Activated CD8-positive, alpha-beta memory T cell treated with anti-CD3 and anti-CD28 coated beads, Interleukin-2, amount 50 U/mL, for 24 hours (primary cell): Measurements from ENCODE around the gene TRABD2A.

Source experiments
- DNase-seq: peaks from one replicate; pipeline ENCODE4 v3.0.0-alpha.2; 2020; ENCODE audit errors: extremely low read depth

Gene TRABD2A

DNA sequence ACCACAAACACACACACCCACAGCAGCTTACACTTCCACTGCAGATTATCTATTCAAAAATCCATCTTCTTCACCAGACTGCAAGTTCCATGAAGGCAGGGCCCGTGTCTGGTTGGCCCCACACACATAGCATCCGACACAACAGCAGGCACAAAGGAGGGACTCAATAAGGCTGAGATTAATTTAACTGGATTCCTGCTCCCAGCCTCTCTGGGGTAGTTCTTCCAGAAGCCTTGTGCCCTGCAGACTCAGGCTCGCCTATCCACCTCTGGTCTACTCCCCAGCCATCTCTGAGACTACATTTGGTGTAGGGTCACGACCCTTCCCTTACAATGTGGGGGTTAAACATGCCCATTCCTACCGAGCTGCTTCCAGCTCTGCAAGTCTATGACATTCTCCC, 57.7 kb downstream of the TRABD2A start:
- DNase-seq, result no peak

DNA sequence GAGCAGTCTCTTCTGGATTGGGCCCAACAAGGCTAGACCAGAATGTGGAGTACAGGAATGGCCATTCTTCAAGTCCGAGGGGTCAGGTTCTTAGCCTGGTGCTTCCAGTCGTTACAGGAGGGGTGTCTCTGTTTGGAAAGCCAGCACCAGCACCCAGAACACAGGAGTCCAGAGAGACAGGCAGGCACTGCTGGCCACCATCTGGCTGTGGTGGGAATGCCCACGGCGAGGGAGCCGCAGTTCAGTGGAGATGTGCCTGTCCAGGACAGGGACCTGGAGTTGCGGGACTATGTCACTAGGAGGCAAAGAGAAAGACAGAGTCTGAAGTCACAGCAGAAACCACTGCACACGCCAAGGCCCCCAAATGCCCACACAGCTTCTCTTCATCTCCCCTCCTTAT, 59.1 kb downstream of the TRABD2A start:
- no peak for DNase-seq

DNA sequence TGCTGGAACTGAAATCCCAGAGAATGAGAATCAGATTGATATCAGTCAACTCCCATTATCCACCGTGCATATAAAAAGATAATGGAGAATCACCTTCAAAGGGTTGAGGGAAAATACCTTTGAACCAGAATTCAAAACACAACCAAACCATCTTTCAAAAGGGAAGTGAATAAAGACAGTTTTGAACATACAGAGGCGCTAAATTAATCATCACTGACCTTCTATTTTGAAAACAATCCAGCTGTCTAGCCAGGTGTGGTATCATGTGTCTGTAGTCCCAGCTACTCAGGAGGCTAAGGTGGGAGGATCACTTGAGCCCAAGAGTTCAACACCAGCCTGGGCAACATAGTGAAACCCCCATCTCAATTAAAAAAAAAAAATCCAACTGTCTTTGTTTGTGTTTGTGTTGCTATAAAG, 63.6 kb downstream of the TRABD2A start:
- DNase-seq, result no peak

DNA sequence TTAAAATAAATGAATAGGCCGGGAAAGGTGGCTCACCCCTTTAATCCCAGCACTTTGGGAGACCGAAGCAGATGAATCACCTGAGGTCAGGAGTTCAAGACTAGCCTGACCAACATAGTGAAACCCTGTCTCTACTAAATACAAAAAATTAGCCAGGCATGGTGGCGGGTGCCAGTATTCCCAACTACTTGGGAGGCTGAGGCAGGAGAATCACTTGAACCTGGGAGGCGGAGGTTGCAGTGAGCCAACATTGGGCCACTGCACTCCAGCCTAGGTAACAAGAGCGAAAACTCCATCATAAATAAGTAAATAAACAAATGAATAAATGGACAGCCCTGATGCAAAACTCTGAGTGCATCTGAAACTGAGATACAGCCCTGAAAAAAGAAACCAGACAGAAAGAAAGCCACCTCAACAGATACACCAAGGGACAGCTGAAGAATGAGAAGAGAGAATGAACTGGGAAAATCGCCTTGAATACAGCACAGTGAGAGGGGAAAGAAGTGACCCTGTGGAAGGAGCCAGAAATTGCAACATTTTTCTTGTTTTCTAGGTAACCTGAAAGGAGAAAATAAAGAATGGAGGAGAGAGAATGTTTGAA, 64.4 kb downstream of the TRABD2A start:
- no peak for DNase-seq

DNA sequence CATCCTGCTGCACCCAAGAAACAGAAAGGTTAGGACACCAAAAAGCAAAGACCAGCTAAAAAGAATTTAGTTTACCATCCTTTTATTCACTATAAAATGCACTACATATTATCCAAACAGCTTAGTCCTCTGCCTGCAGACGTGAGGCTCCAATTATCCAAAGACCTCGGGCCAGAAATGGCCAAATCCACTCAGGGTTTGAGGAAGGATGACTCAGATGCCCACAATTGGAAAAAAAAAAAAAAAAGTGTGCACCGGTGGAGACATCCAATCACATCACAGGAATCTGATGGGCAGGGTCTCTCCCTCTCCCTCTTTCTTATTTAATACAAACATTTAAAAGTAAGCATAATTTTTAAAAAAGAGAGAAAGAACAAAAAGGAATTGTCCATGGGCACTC, 65.7 kb downstream of the TRABD2A start:
- DNase-seq, result no peak

DNA sequence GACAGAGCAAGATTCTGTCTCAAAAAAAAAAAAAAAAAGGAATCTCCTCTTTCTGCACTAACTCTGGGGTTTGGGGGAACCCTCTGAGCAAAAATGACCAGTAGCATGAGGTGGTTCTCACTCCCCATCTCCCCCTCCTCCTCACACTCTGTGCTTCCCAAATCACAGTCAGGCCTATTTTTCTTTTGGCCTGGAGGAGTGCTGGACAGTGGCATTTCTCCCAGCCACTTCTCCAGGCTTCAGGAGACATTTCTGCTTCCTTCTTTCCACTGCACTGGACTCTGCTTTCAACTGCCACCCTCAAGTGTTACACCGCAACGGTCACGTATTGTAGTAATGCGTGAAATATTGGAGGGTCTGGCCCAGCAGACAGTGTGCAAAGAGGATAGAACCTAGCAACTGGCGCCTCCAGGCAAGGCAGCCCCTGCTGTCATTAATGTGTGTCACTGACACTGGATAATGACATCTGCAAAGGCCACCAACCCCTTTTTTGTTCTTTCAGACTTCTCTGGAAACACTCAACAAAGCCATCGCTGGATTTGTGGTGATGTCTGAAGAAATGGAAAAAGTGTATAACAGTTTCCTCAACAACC, 68.9 kb downstream of the TRABD2A start:
- no peak for DNase-seq

DNA sequence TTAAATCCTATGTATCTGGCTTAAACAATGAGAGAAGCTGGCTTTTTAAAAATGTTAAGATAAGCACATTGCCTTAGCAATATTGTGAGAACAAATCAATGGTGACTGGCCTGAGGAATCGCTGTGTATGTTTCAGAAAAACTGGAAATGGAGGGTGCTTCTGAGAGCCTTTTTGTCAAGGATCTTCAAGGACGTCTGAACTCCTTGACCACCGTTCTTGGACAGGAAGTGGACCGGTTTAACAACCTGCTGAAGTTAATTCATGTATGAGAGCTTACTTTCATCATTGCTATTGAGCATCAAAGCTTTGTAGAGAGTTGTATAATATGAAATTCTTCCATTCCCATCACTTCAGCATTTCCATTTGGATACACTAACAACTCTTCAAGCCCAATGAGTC, 72.6 kb downstream of the TRABD2A start:
- no peak for DNase-seq

DNA sequence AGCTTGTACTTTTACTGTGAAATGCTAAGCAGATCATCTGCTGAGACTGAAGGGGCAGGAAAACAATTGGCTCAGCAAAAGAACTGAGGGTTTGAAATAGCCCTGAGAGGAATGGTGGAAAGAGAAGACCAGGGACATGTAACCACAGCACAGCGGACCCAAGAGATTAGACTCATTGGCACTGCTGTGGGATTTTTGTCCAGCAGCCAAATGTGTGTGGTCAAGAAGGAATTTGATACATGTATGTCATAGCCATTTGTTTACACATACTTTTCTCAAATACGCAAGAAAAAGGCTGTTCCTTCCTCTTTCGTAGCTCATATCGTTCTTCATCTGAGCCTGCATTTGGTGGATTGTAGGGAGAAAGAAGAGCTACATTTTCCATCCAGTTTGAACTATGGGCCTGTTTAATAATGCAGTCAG, 73.8 kb downstream of the TRABD2A start:
- no peak for DNase-seq

DNA sequence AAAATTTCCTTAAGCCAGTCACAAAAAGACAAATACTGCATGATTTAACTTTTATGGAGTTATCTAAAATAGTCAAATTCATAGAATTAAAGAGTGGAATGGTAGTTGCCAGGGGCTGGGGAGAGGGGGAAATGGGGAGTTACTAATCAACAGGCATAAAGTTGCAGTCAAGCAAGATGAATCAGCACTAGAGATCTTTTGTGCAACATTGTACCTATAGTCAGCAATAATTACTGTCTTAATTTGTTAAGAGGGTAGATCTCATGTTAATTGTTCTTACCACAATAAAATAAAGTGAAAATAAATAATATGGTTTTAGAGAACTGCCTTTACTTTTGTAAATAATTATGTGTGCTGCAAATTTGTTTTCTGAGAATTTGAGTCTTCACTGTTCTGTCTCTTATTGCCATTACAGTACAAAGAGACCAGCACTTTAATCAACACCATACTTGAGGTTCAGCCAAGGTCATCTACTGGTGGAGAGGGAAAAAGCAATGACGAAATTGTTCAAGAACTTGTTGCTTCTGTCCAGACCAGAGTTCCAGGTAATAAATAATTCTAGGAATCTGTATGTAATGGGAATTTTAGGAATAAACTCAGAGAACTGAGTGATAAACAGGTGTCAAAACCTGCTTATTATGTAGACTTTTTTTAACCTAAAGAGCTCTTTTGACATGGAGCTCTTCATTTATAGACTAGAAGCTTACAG, 75.5 kb downstream of the TRABD2A start:
- DNase-seq, result no peak

DNA sequence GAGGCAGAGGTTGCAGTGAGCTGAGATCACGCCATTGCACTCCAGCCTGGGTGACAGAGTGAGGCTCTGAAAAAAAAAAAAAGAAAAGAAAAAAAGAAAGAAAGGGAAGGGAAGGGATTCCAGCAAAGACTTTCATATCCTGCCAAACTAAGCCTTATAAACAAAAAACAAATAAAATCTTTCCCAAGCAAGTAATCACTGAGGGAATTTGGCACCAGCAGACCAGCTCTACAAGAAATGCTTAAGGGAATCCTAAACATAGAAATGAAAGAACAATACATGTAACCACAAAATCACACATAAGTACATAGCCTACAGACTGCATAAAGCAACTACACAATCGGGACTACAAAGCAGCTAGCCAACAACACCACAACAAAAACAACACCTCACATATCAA, 79.1 kb downstream of the TRABD2A start:
- no peak for DNase-seq

DNA sequence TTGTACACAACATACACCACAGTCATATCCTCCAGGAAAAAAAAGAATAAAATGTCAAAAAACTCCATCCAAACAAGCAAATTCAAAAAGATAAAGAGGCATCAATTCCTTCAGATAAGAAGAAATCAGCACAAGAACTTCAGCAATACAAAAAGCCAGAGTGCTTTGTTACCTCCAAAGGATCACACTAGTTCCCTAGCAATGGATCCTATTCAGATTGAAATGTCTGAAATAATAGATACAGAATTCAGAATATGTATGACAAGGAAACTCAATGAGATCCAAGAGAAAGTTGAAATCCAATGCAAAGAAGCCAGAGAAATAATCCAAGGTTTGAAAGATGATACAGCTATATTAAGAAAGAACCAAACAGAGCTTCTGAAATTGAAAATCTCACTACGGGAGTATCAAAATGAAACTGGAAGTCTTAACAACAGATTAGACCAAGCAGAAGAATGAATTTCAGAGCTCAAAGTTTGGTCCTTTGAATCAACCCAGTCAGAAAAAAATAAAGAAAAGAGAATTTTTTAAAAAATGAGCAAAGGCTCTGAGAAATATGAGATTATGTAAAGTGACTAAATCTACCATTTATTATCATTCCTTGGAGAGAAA, 80.6 kb downstream of the TRABD2A start:
- DNase-seq, result no peak

DNA sequence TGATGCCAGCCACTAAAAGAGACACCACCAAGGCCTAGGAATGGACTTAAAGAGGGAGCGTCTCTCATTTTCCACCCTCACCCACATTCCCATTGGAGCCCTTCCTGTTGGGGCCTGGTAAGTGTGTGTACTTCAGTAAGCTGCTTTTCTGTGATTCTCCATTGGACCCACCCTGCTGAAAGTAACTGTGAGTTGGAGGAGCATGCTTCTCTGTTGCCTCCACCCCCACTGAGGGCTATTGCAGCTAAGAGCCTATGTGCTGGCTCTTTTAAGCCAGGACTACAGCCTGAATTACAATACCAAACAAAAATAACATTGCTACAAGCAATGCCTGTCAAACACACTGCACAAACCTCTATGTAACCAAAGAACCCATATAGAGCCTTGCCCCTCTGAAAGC, 81.1 kb downstream of the TRABD2A start:
- no peak for DNase-seq

DNA sequence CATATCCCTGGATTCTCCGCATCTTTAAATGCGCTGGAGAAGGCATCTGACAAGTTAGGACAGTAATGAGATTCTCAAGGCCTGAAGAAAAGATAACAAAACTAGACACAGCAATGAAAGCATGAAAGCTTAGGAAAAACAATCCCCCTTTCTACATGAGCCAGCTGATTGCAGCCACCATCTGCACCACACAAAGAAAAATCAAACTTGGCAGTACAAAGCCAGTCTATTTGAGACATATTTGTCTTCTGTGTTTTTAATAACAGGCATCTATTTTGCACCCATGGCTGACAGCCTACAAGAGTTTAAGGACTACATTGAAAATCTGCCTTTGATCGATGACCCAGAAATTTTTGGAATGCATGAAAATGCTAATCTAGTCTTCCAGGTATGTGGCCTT, 83.6 kb downstream of the TRABD2A start:
- DNase-seq, result no peak

DNA sequence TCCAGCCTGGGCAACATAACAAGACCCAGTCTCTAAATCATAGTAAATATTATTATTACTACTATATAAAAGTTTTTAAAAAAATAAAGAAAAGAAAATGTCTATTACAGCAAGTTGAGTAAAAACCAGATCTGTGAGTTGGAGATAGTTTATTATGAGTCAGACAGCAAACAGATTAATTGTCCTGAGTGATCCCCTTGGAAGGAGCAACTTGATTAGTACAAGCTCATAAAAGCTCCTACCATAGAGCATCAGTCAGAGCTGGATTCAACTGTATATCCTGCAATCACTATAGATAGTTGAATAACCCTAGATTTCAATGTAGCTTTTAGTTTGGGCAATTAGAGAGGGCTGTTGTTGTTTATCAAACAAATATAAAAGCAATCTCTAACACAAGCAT, 84.1 kb downstream of the TRABD2A start:
- DNase-seq, result no peak

DNA sequence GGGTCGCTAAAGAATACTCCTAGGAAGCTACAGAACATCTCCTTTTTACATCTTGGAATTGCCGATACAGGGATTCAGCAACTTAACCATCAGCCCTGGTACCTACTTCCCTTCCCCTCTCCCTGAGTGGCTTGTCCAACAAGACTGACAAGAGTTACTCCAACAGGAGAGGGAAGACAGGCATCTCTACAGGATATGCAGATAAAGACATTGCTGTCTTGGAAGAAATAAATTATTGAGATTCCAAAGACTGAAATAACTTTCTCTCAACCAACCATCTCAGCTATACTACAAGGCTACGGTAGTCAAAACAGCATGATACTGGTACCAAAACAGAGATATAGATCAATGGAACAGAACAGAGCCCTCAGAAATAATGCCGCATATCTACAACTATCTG, 87.2 kb downstream of the TRABD2A start:
- no peak for DNase-seq

DNA sequence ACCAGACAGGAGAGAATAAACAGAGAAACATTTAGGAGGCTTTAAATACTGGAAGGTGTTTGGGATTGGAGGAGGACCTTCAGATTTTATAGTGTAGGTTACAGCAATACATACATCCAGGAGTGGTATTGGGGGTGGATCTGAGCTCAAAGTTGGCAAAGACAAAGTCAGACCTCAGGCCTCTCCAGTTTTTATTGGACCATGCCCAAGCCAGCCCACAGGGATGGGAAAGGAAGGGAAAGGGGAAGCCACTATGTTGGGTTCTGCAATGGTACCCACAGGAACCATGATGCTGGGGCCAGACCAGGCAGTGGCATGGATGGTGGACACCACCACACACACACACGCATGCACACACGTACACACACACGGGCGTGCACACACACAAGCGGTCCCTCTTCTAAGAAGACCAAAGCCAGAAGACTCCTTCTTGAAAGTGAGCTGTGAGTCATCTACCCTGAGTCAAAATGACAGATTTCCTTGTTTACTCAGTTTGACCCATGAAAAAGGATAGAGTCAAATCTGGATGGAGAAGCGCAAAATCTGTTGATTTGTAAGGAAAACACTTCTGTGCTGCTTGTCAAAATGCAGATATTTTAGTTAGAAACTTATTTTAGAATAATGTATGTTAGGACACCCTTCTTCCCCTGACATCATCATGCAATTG, 87.9 kb downstream of the TRABD2A start:
- DNase-seq, result no peak

DNA sequence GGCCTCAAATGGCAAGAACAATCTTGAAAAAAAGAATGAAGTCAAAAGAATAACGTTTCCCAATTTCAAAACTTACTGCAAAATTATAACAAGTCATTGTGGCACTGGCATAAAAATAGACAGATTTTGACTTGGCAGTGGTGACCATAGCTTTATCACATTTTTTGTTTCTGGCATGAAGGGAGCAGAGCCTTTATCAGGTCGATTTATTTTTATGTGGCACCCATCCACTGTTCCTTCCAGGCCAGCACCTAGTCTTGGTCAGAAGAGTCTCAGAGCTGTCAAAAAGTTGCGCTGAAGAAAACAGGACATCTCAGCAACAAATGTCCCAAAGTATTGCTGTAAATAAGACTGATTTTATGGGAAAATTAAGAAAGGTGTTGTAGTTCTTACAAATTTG, 92.4 kb downstream of the TRABD2A start:
- DNase-seq, result no peak

DNA sequence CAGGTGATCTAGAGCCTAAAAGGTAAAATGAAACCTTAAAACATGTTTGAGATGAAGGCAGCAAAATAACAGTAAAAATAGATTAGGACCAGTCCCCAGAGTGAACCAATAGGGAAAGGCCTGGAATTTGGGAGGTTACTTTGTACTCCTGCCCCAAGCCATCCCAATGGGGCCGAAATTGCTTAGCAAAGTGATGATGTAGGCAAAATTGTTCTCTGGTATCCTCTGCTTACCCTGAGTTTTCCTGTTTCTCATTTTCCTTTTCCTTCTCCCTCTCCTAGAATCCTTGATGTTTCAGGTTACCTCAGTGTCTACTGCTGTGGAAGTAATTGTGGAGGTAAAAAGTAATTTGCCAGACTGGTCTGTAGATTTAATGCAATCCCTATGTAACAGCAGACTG, 92.9 kb downstream of the TRABD2A start:
- DNase-seq, result no peak

DNA sequence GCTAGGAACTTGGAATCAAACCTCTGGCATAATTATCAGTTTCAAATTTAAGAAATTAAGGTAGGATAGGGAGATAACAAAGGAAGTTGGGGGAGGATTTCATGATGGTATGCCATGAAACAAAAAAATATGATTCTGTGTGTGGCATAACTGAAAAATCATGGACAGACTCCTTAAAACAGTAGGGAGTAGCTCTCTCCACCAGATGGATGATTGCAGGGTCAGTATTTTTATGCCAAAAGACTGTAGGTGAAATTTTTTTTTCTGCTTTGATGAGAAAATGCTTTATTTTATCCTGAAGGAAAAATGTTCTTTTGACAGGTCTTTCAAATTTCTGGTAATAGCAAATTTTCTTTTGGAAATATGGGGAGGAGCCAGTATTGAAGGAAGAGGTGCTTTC, 94.3 kb downstream of the TRABD2A start:
- no peak for DNase-seq

DNA sequence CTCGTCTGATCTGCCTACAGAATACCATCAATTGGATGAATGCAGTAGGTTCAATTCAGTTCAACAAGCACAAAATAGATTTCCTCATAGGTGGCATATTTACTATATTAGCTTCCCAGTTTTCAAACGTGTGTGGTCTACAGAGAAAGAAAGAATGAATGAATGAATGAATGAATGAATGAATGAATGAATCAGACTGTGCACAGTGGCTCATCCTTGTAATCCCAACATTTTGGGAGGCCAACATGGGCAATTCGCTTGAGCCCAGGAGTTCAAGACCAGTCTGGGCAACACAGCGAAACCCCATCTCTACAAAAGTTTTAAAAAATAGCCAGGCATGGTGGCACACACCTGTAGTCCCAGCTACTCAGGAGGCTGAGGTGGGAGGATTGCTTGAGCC, 94.9 kb downstream of the TRABD2A start:
- no peak for DNase-seq

DNA sequence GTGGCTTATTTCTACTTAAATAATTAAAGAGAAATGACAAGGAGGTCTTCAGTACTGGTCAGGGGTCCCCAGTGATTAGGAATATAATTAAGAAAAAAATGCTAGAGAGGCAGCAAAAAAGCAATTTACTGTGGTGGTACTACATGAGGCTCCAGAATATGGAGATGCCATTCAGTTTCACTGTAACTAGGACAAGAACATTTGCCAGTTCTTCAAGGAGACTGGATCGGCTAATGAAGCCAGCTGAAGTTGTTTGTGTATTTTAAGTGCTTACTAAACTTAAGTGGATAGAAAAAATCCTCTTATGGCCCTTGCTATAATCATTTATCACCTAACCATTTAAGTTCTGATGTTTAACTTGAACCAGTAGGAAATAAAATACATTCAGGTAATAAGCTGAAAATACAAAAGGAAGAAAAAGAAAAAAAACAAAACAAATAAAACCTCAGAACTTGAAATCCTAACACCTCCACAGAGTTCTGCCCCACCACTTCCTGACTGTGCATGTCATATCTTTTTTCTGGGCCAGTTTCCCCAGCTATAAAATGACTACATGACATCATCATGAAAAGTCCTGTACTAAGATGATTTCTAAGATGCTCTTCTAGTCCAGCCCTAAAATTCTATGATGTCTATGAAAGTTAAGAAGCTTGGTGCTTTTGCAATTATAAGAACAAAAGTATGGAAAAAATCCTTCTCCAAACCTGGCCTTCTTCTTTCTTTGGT, 98.0 kb downstream of the TRABD2A start:
- no peak for DNase-seq
